Thymus (tissue), 11 donors: ENCODE results near the gene ACTN4. TPM values are rescaled to one million over a fixed set of nuclear protein-coding genes. Genes with fewer than 3 reads are reported as not detected.

Experiments
- DNase-seq, 9 donors: peaks; one replicate each; pipeline ENCODE4 v3.0.0-alpha.2; 2013; ENCODE audit warnings: low spot score in 9 of 9, low read depth in 6 of 9, missing footprints in 1 of 9
- H3K27ac ChIP-seq, 2 donors: one replicate each; pipeline ENCODE4 v1.5.1; 2013; ENCODE audit warnings: control low read depth in 1 of 2, low read depth in 1 of 2, low read length in 1 of 2, mild to moderate bottlenecking in 1 of 2, moderate library complexity in 1 of 2
- H3K27me3 ChIP-seq, 2 donors: one replicate each; pipeline ENCODE4 v1.5.1; 2013; ENCODE audit warnings: low read length in 1 of 2; ENCODE audit not compliant: control insufficient read depth in 2 of 2, insufficient read depth in 1 of 2
- H3K36me3 ChIP-seq, 2 donors: one replicate each; pipeline ENCODE4 v1.5.1; 2013; ENCODE audit warnings: low read length in 1 of 2, mild to moderate bottlenecking in 1 of 2, moderate library complexity in 1 of 2; ENCODE audit not compliant: control insufficient read depth in 2 of 2, insufficient read depth in 2 of 2
- H3K4me1 ChIP-seq, 2 donors: one replicate each; pipeline ENCODE4 v1.5.1; 2013; ENCODE audit warnings: low read length in 2 of 2; ENCODE audit not compliant: control insufficient read depth in 2 of 2, insufficient read depth in 2 of 2
- H3K4me3 ChIP-seq, 2 donors: one replicate each; pipeline ENCODE4 v1.5.1; 2013; ENCODE audit warnings: low read length in 2 of 2, control low read depth in 1 of 2, mild to moderate bottlenecking in 1 of 2
- H3K9me3 ChIP-seq, 2 donors: one replicate each; pipeline ENCODE4 v1.5.1; 2013; ENCODE audit warnings: low read length in 1 of 2, mild to moderate bottlenecking in 1 of 2; ENCODE audit not compliant: control insufficient read depth in 2 of 2, insufficient read depth in 1 of 2
- WGBS: extraction: QIAGEN DNeasy Blood & Tissue Kit; methylation state at CpG from one replicate; pipeline ENCODE4 v1.1.7; 2013; 5-methylcytosine and 5-hydroxymethylcytosine counted together
- polyA plus RNA-seq: library from polyadenylated mRNA; stranded (reverse); fragments of 200-250 nt; gene quantifications from one replicate; pipeline ENCODE4 v1.2.3, GENCODE V29; 2013
- total RNA-seq: library from RNA; stranded (reverse); fragments of 120-200 nt; gene quantifications from one replicate; pipeline ENCODE4 v1.2.4, GENCODE V29; 2013
- donor health status: healthy.

ACTN4 gene
- total and polyA plus RNA-seq, 2 donors: 23.8 to 124 TPM

DNA sequence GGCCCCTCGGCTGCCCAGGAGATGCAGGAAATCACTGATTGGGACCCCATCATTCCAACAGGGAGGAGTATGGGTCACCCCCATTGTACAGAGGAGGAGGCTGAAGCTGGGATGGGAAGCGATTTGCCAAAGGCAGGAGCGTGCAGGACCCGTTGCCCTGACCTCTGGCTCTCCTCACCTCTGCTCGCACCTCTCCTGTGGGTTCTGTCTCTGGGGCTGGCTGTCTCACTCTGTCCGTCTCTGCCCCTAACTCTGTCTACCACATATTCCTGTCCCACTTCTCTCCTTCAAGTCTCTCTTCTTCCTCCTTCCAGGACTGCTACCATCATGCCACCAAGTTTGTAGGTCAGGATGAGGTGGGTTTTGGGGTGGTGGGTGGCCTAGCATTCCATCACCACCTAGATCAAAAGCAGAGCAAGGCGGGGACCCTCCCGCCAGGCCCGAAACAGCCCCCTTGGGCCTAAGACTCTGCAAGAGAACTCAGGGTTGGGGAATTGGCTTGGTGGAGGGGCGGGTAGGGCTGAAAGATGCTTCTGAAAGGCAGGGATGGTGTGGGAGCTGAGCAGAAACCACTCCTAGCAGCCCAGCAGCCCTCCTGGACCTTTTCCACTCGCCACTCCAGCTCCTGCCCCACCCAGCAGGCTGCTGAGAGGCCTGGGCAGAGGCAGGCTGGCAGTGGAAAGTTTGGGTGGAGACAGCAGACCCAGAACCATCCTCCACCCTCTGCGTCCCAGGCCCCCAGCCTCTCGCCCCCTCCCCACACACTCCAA is 126.9 kb downstream of the ACTN4 start:
- Histone ChIP-seq H3K9me3 (no peaks in the 10 kb centered on the region), H3K4me3 (no peak overlapping the region), H3K36me3 (no peaks in the 10 kb centered on the region), H3K27me3 (peaks cover 0 to 7% of the 10 kb centered on the region in 2 donors), H3K4me1 (peaks cover 2 to 7% of the 10 kb centered on the region in 2 donors), H3K27ac (no peak overlapping the region)
- WGBS: 90% methylated on average over 13 of the region's 13 CpGs
- DNase-seq: no peak

DNA sequence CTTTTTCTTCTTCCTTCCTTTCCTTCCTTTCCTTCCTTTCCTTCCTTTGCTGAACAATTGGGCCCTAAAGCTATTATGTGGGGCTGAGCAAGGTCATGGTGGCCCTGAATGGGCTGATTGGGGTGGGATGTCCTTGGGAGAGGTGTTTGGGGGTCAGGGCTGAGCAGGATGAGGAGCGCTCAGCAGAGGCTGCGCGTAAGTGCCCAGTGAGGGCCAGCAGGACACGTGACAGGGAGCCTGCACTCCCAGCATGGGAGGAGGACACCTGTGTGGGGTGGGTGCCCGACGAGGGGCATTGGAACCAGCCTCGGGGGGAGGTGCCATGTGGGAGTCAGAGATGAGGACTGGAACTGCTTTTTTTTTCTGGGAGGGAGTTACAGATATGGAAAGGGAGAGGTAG is 131.3 kb downstream of the ACTN4 start:
- Histone ChIP-seq H3K27ac (no peak overlapping the region), H3K9me3 (no peaks in the 10 kb centered on the region), H3K36me3 (no peaks in the 10 kb centered on the region), H3K27me3 (peaks cover 0 to 7% of the 10 kb centered on the region in 2 donors), H3K4me1 (no peaks in the 10 kb centered on the region), H3K4me3 (no peak overlapping the region)
- WGBS: 85% methylated on average over 7 of the region's 7 CpGs
- DNase-seq: no peak

DNA sequence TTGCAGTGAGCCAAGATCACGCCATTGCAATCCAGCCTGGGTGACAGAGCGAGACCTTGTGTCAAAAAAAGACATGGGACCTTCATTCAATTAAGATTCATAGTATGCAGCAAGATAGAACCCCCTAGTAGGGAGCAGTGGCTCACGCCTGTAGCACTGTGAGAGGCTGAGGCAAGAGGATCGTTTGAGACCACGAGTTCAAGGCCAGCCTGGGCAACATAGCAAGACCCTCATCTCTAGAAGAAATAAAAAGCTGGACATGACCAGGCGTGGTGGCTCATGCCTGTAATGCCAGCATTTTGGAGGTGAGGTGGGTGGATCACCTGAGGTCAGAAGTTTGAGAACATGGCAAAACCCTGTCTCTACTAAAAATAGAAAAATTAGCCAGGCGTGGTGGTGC is 133.0 kb downstream of the ACTN4 start:
- DNase-seq: no peak
- H3K4me3 ChIP-seq: no peak overlapping the region
- no peaks in the 10 kb centered on the region for H3K36me3 ChIP-seq
- H3K27ac ChIP-seq: no peak overlapping the region
- H3K4me1 ChIP-seq: no peaks in the 10 kb centered on the region
- 96% methylated on average over 7 of the region's 7 CpGs for WGBS
- H3K9me3 ChIP-seq: no peaks in the 10 kb centered on the region
- peaks cover 0 to 7% of the 10 kb centered on the region in 2 donors for H3K27me3 ChIP-seq

DNA sequence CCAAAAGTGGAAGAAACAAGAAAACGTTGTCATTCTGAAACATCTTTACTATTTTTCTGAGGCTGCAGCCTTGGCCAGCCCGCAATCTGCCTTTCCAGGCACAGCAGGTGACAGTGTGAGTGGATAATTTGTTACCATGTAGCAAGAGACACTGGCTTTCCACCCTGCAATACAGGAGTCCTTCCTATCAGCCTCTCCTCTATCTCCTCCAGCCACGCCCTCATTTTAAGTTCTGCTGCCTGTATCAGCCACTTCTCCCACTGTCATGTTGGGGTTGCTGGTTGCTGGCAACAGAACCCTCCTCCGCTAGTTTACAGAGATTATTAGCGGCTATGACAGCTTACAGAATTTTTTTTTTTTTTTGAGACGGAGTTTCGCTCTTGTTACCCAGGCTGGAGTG is 133.6 kb downstream of the ACTN4 start:
- Histone ChIP-seq H3K36me3 (no peaks in the 10 kb centered on the region), H3K4me3 (no peak overlapping the region), H3K27ac (no peak overlapping the region), H3K9me3 (no peaks in the 10 kb centered on the region), H3K27me3 (peaks cover 0 to 7% of the 10 kb centered on the region in 2 donors), H3K4me1 (no peaks in the 10 kb centered on the region)
- no peak for DNase-seq
- WGBS: 85% methylated on average over 7 of the region's 7 CpGs

Other genes starting within 250 kb of the ACTN4 start
- gene FAM98C, start 244.6 kb upstream of the ACTN4 start, total RNA-seq: 12.6 TPM
- gene FAM98C, start 244.6 kb upstream of the ACTN4 start, polyA plus RNA-seq: 22.0 TPM
- gene RASGRP4, start 221.4 kb upstream of the ACTN4 start, total RNA-seq: 1.1 TPM
- 1.7 TPM for gene RASGRP4, start 221.4 kb upstream of the ACTN4 start, polyA plus RNA-seq
- 1.1 TPM for gene RYR1, start 214.0 kb upstream of the ACTN4 start, total RNA-seq
- 1.8 TPM for gene RYR1, start 214.0 kb upstream of the ACTN4 start, polyA plus RNA-seq
- 24.6 TPM for gene MAP4K1, start 29.7 kb upstream of the ACTN4 start, total RNA-seq
- 82.9 TPM for gene MAP4K1, start 29.7 kb upstream of the ACTN4 start, polyA plus RNA-seq
- gene EIF3K, start 28.5 kb upstream of the ACTN4 start, total RNA-seq: 317 TPM
- 268 TPM for gene EIF3K, start 28.5 kb upstream of the ACTN4 start, polyA plus RNA-seq
- 1.6 TPM for gene CAPN12, start 96.8 kb downstream of the ACTN4 start, total RNA-seq
- gene CAPN12, start 96.8 kb downstream of the ACTN4 start, polyA plus RNA-seq: 6.5 TPM
- gene LGALS7, start 125.9 kb downstream of the ACTN4 start, total RNA-seq: 7.0 TPM
- gene LGALS7, start 125.9 kb downstream of the ACTN4 start, polyA plus RNA-seq: 129 TPM
- 14.7 TPM for gene LGALS7B, start 141.6 kb downstream of the ACTN4 start, total RNA-seq
- 234 TPM for gene LGALS7B, start 141.6 kb downstream of the ACTN4 start, polyA plus RNA-seq
- gene LGALS4, start 165.3 kb downstream of the ACTN4 start, total RNA-seq: 1.1 TPM
- 6.8 TPM for gene LGALS4, start 165.3 kb downstream of the ACTN4 start, polyA plus RNA-seq
- gene ECH1, start 184.1 kb downstream of the ACTN4 start, total RNA-seq: 37.4 TPM
- 178 TPM for gene ECH1, start 184.1 kb downstream of the ACTN4 start, polyA plus RNA-seq
- gene HNRNPL, start 202.3 kb downstream of the ACTN4 start, total RNA-seq: 269 TPM
- 198 TPM for gene HNRNPL, start 202.3 kb downstream of the ACTN4 start, polyA plus RNA-seq
- gene RINL, start 230.6 kb downstream of the ACTN4 start, total RNA-seq: 26.9 TPM
- 38.2 TPM for gene RINL, start 230.6 kb downstream of the ACTN4 start, polyA plus RNA-seq